ENCODE measurements around the gene GTPBP2.

GTPBP2 gene

GRCh38 chr6:43575105-43575771 lies 53.8 kb downstream of the GTPBP2 start:
- Histone ChIP-seq H3K4me3 (replicated peaks; ENCODE audit: low read depth, low read length) (peak overlapping the region; percentile 100), H3K36me3 (ENCODE audit: control insufficient read depth, insufficient read depth, low read length) (peaks cover 5% of the 10 kb centered on the region), H3K27me3 (replicated peaks; ENCODE audit: control insufficient read depth, insufficient read depth, low read length) (no peaks in the 10 kb centered on the region)
- no peak for DNase-seq (ENCODE audit: extremely low read depth, insufficient read length)
- TF ChIP-seq CTCF (IDR thresholded peaks at IDR 0.05; ENCODE audit: insufficient read depth, low read length, poor library complexity, severe bottlenecking) = no peak

- TF ChIP-seq CTCF (IDR thresholded peaks at IDR 0.05; ENCODE audit: insufficient read depth, low read length, poor library complexity, severe bottlenecking) = no peak
- Histone ChIP-seq H3K36me3 (ENCODE audit: control insufficient read depth, insufficient read depth, low read length) (peaks cover 8% of the 10 kb centered on the region), H3K4me3 (replicated peaks; ENCODE audit: low read depth, low read length) (no peak overlapping the region), H3K27me3 (replicated peaks; ENCODE audit: control insufficient read depth, insufficient read depth, low read length) (no peaks in the 10 kb centered on the region)
- DNase-seq (ENCODE audit: extremely low read depth, insufficient read length) = no peak
Measured at GRCh38 chr6:43572015-43572414, 57.0 kb downstream of the GTPBP2 start.

- peaks cover 12% of the 10 kb centered on the region for H3K36me3 ChIP-seq (ENCODE audit: control insufficient read depth, insufficient read depth, low read length)
- peak; percentile 22 for DNase-seq (ENCODE audit: extremely low read depth, insufficient read length)
- no peaks in the 10 kb centered on the region for H3K27me3 ChIP-seq (replicated peaks; ENCODE audit: control insufficient read depth, insufficient read depth, low read length)
Measured at GRCh38 chr6:43570876-43571441, 58.1 kb downstream of the GTPBP2 start.

More at GRCh38 chr6:43570876-43571441, 58.1 kb downstream of the GTPBP2 start:
- TF ChIP-seq CTCF (IDR thresholded peaks at IDR 0.05; ENCODE audit: insufficient read depth, low read length, poor library complexity, severe bottlenecking) = no peak
- no peak overlapping the region for H3K4me3 ChIP-seq (replicated peaks; ENCODE audit: low read depth, low read length)
